Measurements from ENCODE around the gene LDLR.
A peak's percentile ranks its signal among the peaks of the same experiment; 100 is the strongest.
"Not testable (repeated sequence)": the region's sequence is repeated elsewhere in the genome, so short reads cannot be mapped to it uniquely, and the experiment has no call there.

Gene LDLR

GRCh38 chr19:11105014-11105636 is 15.9 kb downstream of the LDLR start:
- no peak for DNase-seq (ENCODE audit: low read depth in 2 of 2)

- DNase-seq (ENCODE audit: low read depth in 2 of 2): no peak
Measured at GRCh38 chr19:11106477-11106876, 17.2 kb downstream of the LDLR start.

GRCh38 chr19:11108746-11109145 is 19.5 kb downstream of the LDLR start:
- no peak for DNase-seq (ENCODE audit: low read depth in 2 of 2)

- no peak for DNase-seq (ENCODE audit: low read depth in 2 of 2)
Measured at GRCh38 chr19:11111117-11111770, 22.0 kb downstream of the LDLR start.

GRCh38 chr19:11111771-11112144 is 22.5 kb downstream of the LDLR start:
- DNase-seq (ENCODE audit: low read depth in 2 of 2): no peak

- DNase-seq (ENCODE audit: low read depth in 2 of 2): no peak
Measured at GRCh38 chr19:11113140-11113708, 24.0 kb downstream of the LDLR start.

GRCh38 chr19:11115042-11115441 is 25.8 kb downstream of the LDLR start:
- DNase-seq (ENCODE audit: low read depth in 2 of 2): no peak

- no peak for DNase-seq (ENCODE audit: low read depth in 2 of 2)
Measured at GRCh38 chr19:11115895-11116446, 26.7 kb downstream of the LDLR start.

- no peak for DNase-seq (ENCODE audit: low read depth in 2 of 2)
Measured at GRCh38 chr19:11116507-11116906, 27.2 kb downstream of the LDLR start.

GRCh38 chr19:11121963-11122362 is 32.7 kb downstream of the LDLR start:
- DNase-seq (ENCODE audit: low read depth in 2 of 2): not testable (repeated sequence)

- DNase-seq (ENCODE audit: low read depth in 2 of 2): no peak
Measured at GRCh38 chr19:11123114-11123513, 33.9 kb downstream of the LDLR start.

GRCh38 chr19:11124157-11124556 is 34.9 kb downstream of the LDLR start:
- not testable (repeated sequence) for DNase-seq (ENCODE audit: low read depth in 2 of 2)

GRCh38 chr19:11125994-11126685 is 36.9 kb downstream of the LDLR start:
- DNase-seq (ENCODE audit: low read depth in 2 of 2): peak; percentile 68 to 76

- no peak for DNase-seq (ENCODE audit: low read depth in 2 of 2)
Measured at GRCh38 chr19:11127905-11128304, 38.6 kb downstream of the LDLR start.

- peak; percentile 59 to 65 for DNase-seq (ENCODE audit: low read depth in 2 of 2)
Measured at GRCh38 chr19:11130824-11131455, 41.7 kb downstream of the LDLR start.

GRCh38 chr19:11131471-11131870 is 42.2 kb downstream of the LDLR start:
- DNase-seq (ENCODE audit: low read depth in 2 of 2): no peak

GRCh38 chr19:11136400-11137101 is 47.3 kb downstream of the LDLR start:
- DNase-seq (ENCODE audit: low read depth in 2 of 2): no peak

GRCh38 chr19:11137542-11138384 is 48.5 kb downstream of the LDLR start:
- DNase-seq (ENCODE audit: low read depth in 2 of 2): peak; percentile 27 to 32

- DNase-seq (ENCODE audit: low read depth in 2 of 2): no peak
Measured at GRCh38 chr19:11138601-11139300, 49.5 kb downstream of the LDLR start.

Measured in stimulated activated CD4-positive, alpha-beta T cell treated with anti-CD3 and anti-CD28 coated beads, Interleukin-1b, Interleukin-23, amount 100 ng/mL, for 4 hours (primary cell).